GM19025 (cell line): ENCODE data around the gene UBTD2.
"Not testable (repeated sequence)": the region's sequence is repeated elsewhere in the genome, so short reads cannot be mapped to it uniquely, and the experiment has no call there.

ENCODE experiments used
- ATAC-seq: cut with Tn5 transposase; IDR thresholded peaks from one replicate; pipeline ENCODE4 v1.9.1; 2021; ENCODE audit warnings: mild to moderate bottlenecking, low read depth, moderate library complexity; ENCODE audit not compliant: unreplicated experiment

Gene UBTD2

DNA sequence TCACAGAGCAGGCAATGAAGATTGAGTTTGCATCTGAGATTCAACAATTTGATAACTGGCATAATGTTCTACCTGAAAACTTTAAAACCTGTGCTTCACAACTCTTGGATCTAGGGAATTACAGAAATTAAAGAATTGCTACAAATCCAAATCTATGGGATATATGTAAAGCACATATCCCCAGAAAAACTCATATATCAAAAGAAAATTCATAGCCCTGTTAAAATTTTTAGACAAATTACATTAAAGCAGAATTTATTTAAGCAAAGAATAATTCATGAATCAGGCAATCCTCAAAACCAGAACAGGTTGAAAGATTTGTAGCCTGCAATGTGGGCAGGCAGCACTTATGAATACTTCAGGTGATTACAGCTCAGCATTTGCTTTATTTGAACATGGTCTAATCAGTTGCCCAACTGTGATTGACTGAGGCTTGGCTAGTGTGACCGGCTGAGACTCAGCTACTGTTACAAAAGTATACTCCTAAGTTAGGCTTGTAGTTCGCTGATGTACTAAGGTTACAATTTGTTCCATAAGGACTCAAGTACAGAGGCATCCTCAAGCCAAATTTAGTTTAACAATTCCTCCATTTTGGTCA is 10.3 kb upstream of the UBTD2 start:
- ATAC-seq = no peak

DNA sequence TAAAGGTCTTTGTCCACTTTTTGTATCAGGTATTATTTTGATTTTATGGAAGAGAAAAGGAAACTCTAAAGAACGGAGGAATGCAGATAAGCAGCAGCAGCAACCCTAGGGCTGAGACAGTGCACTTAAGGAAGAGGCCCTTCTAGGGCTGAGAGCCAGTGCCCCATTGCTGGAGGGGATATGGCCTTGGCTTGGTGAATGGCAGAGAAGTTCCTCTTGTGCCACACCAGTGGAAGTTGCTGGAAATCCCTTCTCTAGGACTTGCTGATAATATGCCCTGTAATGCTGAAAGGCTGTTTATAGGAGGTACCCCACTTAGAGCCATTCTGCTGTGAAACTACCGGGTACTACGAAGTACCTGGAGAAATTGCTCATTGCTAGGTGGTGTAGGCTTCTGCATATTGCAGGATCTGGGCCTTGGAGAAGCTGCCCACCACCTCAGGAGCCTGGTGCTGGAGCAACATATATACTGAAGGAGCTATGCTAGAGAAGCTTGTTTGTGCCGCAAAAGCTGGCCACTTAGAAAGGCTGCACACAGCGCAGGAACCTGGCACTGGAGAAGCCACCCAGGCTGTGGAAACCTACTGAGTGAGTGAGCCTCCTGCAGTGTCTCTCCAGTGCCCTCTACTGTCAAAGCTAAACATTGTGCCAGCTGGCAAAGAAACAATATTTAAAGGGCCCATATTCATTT is 9.6 kb upstream of the UBTD2 start:
- peak; percentile 85 for ATAC-seq

DNA sequence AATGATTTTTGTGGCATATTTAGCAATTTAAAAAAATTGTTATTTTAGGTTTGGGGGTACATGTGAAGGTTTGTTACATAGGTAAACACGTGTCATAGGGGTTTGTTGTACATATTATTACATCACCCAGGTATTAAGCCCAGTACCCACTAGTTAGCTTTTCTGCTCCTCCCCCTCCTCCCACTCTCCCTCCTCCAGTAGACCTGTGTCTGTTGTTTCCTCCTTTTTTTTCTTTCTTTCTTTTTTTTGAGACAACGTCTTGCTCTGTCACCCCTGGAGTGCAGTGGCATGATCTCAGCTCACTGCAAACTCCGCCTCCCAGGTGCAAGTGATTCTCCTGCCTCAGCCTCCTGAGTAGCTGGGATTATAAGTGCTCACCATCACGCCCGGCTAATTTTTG is 8.3 kb upstream of the UBTD2 start:
- ATAC-seq = not testable (repeated sequence)

DNA sequence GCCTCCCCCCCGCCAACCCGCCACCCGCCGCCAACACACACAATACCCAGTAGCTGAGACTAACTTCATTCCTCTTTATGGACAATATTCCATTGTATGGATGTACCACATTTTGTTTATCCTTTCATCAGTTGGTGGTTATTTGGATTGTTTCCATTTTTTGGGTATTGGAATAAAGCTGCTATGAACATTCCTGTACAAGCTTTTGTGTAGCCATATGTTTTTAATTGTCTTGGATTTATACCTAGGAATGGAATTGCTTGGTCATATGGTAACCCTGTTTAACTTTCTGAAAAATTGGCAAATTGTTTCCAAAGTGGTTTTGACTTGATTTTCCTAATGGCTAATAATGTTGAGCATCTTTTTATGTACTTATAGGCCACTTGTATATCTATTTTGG is 4.9 kb upstream of the UBTD2 start:
- ATAC-seq = no peak

DNA sequence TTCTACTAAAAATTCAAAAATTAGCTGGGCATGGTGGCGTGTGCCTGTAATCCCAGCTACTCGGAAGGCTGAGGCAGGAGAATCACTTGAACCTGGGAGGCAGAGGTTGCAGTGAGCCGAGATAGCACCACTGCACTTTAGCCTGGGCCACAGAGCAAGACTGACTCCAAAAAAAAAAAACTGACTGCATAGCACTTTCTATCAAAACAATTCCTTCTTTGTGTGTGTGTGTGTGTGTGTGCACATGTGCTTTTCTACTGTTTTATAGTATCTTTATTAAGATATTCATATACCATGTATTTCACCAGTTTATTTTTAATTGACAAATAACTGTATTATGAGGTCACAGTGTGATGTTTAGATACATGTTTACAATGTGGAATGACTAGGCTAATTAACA is 3.6 kb upstream of the UBTD2 start:
- not testable (repeated sequence) for ATAC-seq

DNA sequence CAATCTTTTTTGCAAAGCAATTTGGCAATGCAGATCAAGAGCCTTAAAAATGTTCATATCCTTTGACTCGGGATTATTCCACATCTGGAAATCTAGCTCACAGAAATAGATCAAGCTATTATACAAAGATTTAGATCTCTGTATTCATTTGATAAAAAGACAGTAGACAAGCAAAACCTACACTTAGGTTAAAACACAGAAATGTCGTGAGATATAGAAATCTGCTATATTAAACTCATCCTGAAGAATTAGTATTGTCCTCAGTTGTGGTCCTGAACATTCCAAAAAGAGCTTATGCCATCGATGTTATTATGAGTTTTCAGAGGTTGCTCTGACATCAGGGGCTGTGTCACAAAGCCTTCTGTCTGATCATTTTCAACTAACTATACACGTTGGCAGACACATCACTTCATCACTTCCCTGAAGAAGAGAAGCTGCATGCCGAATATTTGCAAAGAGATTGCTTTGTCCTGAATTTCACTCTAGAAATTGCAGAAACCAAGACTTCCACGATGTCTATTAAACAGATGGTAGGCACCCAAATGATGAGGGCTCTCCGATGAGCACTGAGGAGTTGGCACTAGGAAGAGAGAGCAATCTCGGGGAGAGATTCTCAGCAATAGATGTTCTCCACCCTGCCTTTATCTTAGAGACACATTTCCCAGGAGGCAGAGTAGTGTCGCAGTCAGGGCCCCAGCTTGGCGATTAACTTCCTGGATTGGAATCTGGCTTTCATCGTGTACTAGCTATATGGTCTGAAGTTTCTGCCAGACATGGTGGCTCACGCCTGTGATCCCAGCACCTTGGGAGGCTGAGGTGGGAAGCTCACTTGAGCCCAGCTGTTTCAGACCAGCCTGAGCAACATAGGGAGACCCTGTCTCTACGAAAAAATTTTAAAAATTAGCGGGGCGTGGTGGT is 1.9 kb upstream of the UBTD2 start:
- no peak for ATAC-seq

DNA sequence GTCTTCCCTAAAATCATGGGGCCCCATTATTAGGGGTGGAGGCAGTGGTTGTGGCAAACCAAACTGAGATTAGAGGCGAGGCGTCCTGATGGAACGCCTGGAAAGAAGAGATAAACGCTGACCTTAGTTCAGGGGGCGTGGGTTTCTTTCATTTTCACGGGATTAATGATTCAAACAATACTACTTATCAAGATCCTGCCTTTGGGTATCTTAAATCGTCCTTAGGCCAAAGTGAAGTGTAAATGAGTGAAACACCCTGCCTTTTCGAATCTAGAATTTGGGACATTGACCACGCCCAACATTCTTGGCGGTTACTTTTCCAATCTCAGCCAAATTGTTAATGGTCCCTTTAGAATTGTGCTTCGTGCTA is 1.0 kb upstream of the UBTD2 start:
- no peak for ATAC-seq

DNA sequence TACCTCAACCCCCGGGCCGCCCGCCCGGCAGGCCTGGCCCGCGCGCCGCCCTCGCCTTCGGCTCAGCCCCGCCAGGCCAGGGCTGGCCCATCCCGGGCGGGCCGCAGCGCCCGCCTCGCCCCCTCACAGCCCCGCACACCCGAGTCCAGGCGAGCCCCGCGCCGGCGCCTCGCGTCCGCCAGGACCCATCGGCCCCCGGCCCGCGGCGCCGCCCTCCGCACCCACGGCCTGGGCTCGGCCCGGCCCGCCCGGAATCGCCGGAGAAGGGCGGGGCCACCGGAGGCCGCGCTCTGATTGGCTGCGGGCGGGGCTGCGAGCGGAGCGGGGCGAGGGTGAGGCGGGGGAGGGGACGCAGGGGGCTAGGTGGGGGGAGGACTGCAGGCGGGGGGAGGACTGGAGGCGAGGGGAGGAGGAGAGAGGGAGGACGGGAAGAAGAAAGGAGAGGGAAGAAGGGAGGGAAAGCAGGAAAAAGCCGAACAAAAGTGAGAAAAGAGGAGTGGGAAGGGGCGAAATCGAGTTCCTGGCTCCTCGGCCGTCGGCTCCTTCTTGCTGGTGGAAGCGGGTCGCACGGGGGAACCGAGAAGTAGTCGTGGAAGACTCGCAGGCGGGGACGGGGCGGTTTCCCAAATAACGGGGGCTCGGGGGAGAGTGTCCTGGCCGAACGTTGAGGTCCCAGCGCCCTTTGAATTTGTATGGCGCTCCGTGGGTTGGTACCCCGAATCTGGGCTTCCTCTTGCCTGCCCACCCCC is 472 bp upstream of the UBTD2 start:
- ATAC-seq = peak; percentile 87

DNA sequence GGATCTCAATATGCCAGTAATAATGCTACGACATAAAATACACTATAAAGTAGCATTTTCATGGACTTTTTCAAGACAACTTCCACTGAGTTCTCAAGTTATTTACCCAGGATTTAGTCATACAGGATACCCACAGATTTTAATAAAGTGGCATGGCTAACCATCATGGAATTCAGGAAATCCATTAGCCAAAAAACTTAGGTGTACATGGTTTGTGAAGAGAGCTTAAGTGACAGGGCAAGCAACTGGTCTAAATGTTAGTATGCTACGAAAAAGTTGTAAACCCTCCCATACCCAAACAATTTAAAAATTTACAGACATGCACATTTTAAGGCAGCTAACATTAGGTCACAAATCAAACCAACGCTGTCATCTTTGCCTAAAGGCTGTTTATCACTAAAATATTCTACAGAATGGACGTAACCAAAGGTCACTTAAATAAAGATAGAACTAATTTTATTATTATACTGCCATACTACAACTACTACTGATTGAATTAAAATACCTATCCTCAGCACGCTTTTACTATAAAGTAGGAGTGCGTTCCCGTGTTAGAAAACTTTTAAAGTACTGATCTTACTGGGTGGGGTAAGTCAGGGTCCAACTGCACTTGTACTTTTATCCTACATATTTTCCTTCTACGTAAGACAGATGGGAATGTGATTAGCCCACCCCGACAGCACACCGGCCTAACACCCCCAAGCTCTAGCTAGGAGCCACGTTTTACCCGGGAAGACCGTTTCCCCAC is 1.1 kb downstream of the UBTD2 start:
- no peak for ATAC-seq

DNA sequence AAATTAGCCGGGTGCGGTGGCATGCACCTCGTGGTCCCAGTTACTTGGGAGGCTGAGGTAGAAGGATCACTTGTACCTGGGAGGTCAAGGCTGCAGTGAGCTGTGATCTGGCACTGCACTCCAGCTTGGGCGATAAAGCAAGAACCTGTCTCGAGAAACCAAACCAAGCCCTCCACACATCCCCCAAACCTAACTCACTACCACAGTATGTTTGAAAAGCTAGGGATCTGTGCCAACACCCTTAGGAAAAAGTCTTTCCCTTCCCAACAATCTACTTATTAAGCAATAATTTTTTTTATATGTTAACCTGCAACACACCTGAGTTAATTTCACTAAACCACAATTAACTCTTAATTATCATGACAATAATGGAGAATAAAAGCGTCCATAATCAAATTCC is 2.2 kb downstream of the UBTD2 start:
- no peak for ATAC-seq

DNA sequence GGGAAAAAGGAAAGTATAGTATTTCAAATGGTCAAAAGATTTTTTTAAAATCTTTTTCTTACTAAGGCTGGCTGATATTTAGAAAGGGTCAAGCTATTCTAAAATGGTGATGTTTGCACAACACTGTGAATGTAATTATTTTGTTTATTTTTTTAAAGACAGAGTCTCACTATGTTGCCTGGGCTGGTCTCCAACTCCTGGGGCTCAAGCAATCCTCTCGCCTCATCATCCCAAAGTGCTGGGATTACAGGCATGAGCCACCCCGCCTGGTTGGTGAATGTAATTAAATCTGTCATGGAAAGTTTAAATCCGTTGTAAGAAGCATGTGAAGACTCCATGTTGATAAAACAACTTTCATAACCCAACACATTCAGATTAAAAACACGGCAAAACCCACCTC is 2.6 kb downstream of the UBTD2 start:
- no peak for ATAC-seq

DNA sequence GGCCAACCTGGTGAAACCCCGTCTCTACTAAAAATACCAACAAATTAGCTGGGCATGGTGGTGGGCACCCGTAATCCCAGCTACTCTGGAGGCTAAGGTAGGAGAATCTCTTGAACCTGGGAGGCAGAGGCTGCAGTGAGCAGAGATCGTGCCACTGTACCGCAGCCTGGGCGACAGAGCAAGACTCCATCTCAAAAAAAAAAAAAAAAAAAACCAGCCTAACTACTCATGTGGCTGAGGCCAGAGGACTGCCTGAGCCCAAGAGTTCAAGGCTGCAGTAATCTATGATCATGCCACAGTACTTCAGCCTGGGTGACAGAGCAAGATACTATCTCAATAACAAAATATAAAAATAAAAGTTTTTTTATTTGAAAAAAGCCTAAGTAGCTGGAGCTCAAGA is 3.2 kb downstream of the UBTD2 start:
- no peak for ATAC-seq

DNA sequence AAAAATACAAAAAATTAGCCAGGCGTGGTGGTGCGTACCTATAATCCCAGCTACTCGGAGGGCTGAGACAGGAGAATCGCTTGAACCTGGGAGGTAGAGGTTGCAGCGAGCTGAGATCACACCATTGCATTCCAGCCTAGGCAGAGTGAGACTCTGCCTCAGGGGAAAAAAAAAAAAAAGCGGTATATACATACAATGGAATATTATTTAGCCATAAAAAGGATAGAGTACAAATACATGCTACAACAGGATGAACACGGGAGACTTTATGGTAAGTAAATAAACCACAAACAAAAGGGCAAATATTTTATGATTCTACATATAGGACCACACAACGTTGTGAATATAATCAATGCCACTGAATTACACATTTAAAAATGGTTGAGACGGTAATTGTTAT is 5.2 kb downstream of the UBTD2 start:
- no peak for ATAC-seq

DNA sequence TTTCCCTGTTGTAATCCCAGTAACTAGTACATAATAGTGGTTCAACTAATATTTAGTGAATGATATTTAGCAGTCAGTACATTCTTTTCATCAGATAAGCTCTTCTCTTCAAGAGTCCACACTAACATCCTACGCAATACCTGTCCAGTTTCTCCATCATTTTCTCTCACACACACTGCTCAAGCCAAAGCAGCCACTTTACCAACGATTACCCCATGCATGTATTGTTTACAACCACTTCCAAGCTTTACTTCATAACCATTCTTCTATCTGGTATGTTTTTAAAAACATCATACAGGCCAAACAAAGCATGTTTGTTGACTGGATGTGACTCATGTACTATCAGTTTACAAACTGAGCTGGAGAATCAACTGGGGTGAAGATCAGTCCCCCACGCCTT is 7.3 kb downstream of the UBTD2 start:
- ATAC-seq = no peak

DNA sequence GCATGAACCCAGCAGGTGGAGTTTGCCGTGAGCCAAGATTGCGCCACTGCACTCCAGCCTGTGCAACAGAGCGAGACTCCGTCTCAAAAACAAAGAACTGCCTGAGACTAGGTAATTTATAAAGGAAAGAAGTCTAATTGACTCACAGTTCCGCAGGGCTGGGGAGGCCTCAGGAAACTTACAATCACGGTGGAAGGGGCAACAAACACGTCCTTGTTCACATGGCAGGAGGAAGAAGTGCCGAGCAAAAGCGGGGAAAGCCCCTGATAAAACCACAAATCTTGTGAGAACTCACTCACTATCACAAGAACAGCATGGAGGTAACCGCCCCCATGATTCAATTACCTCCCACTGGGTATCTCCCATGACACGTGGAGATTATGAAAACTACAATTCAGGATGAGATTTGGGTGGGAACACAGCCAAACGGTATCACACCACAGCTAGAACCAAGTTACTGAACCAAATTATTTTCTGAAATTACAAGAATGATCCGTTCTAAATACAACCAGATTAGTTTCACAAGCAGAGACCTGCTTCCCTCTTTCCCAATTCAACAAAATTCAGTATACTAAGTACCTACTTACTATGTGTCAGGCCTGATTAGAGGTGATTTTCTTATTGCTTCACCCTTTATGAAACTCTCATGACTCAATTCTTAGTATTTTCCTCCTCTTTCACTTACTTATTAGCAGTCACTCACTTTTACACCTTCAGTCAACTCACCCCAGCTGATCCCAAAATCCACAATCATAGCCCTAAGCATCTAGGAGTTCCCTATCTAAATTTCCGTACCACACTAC is 8.4 kb downstream of the UBTD2 start:
- no peak for ATAC-seq

DNA sequence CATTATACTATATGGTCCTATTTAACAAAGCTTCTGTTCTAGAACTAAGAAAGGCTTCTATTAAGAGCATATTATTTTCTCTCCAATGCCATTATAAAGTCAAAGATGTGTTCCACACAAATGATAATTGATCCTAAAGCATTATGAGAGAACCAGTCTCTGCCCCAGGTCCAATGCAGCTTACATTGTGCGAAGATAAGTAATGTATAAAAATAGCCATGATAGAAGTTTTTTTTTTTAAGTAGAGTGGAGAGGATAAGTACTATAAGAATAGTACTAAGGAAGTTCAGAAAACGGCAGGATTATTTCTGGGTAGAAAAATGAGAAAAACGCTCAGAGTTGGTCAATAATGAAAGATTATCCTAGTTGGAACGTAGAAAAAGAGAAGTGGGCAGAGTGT is 15.6 kb downstream of the UBTD2 start:
- no peak for ATAC-seq

DNA sequence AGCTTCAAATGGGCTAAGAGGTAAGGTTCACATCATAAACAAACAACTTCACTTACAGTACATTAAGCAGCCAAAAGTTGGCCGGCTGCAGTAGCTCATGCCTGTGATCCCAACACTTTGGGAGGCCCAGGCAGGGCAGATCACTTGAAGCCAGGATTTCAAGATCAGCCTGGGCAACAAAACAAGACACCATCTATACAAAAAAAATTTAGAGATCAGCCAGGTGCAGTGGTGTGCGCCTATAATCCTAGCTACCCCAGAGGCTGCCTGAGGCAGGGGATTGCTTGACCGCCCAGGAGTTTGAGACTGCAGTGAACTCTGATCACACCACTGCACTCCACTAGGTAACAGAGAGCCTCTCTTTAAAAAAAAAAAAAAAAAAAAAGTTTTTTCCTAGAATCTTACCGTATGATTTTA is 16.9 kb downstream of the UBTD2 start:
- ATAC-seq = no peak

DNA sequence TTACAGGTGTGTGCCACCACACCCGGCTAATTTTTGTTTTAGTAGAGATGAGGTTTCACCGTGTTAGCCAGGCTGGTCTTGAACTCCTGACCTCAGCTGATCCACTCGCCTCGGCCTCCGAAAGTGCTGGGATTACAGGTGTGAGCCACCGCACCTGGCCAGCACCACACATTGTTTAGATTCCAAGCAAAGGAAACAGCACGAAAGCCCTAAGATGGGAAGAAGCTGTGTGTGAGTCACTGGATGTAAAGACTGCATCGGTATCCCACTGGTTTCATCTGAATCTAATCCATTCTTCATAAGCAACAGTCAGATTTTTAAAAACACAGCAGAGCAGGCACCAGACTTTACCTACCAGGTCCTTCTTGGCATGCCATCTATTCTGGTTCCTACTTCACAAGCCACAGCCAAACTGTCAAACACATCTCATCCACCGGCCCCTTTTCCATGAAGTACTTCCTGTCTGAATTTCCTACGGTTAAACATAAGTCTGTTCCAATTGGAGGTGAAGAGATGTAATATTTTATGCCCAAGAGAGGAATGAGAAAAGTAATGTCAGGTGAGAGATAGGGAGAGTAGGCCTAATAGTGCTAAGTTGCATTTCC is 17.4 kb downstream of the UBTD2 start:
- no peak for ATAC-seq

DNA sequence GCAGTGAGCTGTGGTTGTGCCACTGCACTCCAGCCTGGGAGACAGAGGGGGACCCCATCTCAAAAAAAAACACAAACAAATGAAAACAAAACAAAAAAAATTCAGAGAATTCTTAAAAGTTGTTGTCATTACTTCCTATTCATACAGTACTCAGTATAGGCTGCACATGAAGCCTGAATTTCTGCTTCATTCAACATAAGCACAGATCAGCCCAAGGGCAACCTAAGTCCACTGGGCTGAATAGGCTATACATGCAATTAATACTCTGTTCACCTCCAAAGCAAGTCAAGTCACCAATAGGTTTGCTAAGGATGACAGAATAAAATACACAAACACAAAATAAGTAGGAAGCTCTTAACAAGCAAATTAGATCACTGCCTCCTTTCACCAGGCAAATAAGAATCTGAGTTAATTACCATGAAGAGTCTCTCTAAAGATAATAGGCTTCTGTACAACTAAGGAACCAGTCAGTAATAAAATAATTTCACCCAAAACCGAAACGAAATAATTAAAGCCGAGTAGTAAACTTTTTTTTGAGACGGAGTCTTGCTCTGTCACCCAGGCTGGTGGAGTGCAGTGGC is 18.7 kb downstream of the UBTD2 start:
- no peak for ATAC-seq
